ENCODE measurements around the gene ZFP62. TPM values are rescaled to one million over a fixed set of nuclear protein-coding genes. Genes with fewer than 3 reads are reported as not detected.
A peak's percentile ranks its signal among the peaks of the same experiment; 100 is the strongest.

Gene ZFP62
- total and polyA plus RNA-seq, 2 of the 8 experiments (the other 6 are each of a cell fraction or from before 2014, with no cell fraction given), result 9.3 to 38.5 TPM

DNA sequence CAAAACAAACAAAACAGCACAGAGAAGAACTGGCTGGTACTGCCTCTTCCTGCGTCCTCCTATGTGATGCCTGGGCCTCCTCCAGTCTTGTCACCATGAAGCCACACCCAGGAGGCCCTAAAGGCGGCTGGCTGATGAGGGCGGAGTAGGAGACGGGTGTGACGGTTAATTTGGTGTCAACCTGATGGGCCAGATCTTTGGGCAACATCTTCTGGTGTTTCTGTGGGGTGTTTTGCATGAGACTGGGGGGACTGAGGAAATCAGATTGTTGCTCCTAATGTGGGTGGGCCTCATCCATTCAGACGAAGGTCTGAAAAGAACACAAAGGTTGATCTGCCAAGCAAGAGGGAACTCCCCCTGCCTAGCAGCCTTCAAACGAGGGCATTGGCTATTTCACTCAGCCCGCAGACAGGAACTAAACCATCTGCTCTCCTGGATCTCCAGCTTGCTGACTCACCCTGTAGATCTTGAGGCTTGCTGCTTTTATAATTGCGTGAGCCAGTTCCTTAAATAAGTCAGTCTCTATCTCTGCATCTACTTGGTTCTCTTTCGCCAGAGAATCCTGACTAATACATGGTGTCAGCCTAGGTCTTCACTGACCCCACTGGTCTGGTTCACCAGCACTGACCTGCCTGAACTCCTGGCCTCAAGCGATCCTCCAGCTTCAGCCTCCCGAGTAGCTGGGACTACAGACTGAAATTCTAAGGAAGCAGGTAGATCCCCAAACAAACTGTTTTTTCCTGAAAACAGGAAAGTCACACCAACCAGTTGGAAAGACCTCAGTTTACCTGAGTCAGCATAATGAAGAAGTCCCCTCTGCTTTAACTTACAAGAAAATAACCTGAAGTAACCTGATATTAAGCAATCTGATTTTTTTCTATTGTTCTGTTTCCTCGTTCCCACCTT, 12.8 kb upstream of the ZFP62 start:
- H2BK15ac ChIP-seq (ENCODE audit: low read length), result no peak overlapping the region
- no peak overlapping the region for H3K4ac ChIP-seq (replicated peaks; ENCODE audit: insufficient read length, low read depth, low read length)
- no peak overlapping the region for H2BK12ac ChIP-seq (ENCODE audit: low read depth, low read length)
- no peaks in the 10 kb centered on the region for H3K79me2 ChIP-seq (ENCODE audit: control insufficient read depth in 1 of 2, insufficient read depth in 2 of 2, low read length in 2 of 2)
- H2BK20ac ChIP-seq (ENCODE audit: low read length), result no peak overlapping the region
- H2BK5ac ChIP-seq (ENCODE audit: low read depth, low read length), result no peak overlapping the region
- ChIA-PET POLR2A (ENCODE audit: partially characterized antibody) (no interaction called here), CTCF (ENCODE audit: partially characterized antibody) (interaction anchor here (1.1 to 1.9 kb wide), 3 partner anchors 10 to 170 kb away, joined by 3 to 4 read pairs (median 4); no protein-coding TSS in a partner anchor)
- H3K23me2 ChIP-seq (ENCODE audit: low read depth, low read length), result no peaks in the 10 kb centered on the region
- H3K79me1 ChIP-seq (ENCODE audit: low read depth, low read length), result no peaks in the 10 kb centered on the region
- FAIRE-seq, result no peak
- no peak overlapping the region for H4K91ac ChIP-seq (replicated peaks; ENCODE audit: insufficient read length, low read length)
- no peak overlapping the region for H4K5ac ChIP-seq (ENCODE audit: insufficient read length, low read depth, low read length)
- no peak for DNase-seq (ENCODE audit: low read depth in 1 of 2, low spot score in 2 of 2)
- H2AFZ ChIP-seq (ENCODE audit: low read length), result peak overlapping the region; percentile 32; the same call in 1 of the 2 replicates
- WGBS, 2 experiments (ENCODE audit: extremely low coverage in 1 of 2, insufficient coverage in 1 of 2, insufficient read length in 1 of 2, insufficient replicate concordance in 2 of 2, low coverage in 1 of 2, low lambda C conversion rate in 2 of 2, missing lambda C conversion rate in 1 of 2), result 88% methylated on average over 13 of the region's 13 CpGs; no CpG with 5 or more reads in 1 of the 2 experiments
- H3K9me3 ChIP-seq (ENCODE audit: insufficient read depth in 2 of 2, low read depth in 1 of 2, low read length in 1 of 2), result no peaks in the 10 kb centered on the region
- no peak overlapping the region for H4K8ac ChIP-seq (ENCODE audit: extremely low read depth, insufficient read depth, low read length)
- no peak overlapping the region for H3K56ac ChIP-seq (replicated peaks; ENCODE audit: insufficient read length, low read depth, low read length)
- H3K14ac ChIP-seq (ENCODE audit: insufficient read length), result no peak overlapping the region
- H3K27me3 ChIP-seq (replicated peaks in 1 of 4; ENCODE audit: control insufficient read depth in 3 of 4, extremely low read depth in 1 of 4, insufficient read depth in 3 of 4, low read length in 3 of 4), result no peaks in the 10 kb centered on the region
- no peak overlapping the region for H3K23ac ChIP-seq (ENCODE audit: insufficient read length)
- no peaks in the 10 kb centered on the region for H3K36me3 ChIP-seq (ENCODE audit: control insufficient read depth in 2 of 4, insufficient read depth in 4 of 4, low read length in 3 of 4)
- no peak overlapping the region for H2BK120ac ChIP-seq (replicated peaks; ENCODE audit: low read depth, low read length)
- no peak overlapping the region for H3K4me3 ChIP-seq (ENCODE audit: extremely low read depth in 1 of 4, insufficient read depth in 2 of 4, low read depth in 3 of 4, low read length in 4 of 4)
- no peaks in the 10 kb centered on the region; a peak in 1 of 7 replicates for H3K4me1 ChIP-seq (replicated peaks in 1 of 4; ENCODE audit: control insufficient read depth in 3 of 4, insufficient read depth in 4 of 4, low read length in 3 of 4)
- H2AK5ac ChIP-seq (ENCODE audit: low read depth, low read length), result no peak overlapping the region
- H4K20me1 ChIP-seq (replicated peaks in 1 of 2; ENCODE audit: control insufficient read depth in 1 of 2, insufficient read depth in 2 of 2, low read length in 2 of 2), result no peaks in the 10 kb centered on the region
- no peak overlapping the region for H3K9ac ChIP-seq (replicated peaks in 1 of 4; ENCODE audit: extremely low read depth in 1 of 4, low read depth in 3 of 4, low read length in 3 of 4)
- H3K4me2 ChIP-seq (ENCODE audit: insufficient read depth in 1 of 2, low read depth in 2 of 2, low read length in 2 of 2), result no peak overlapping the region
- H3K18ac ChIP-seq (ENCODE audit: extremely low read depth, low read length), result no peak overlapping the region
- no peak overlapping the region for H3K27ac ChIP-seq (ENCODE audit: low read depth, low read length)
- TF ChIP-seq KDM1A (IDR thresholded peaks at IDR 0.05; ENCODE audit: borderline replicate concordance, low read length), result no peak
- TF ChIP-seq SP1 (IDR thresholded peaks at IDR 0.05; ENCODE audit: low read depth, low read length), result no peak
- TF ChIP-seq, protein P1, sequence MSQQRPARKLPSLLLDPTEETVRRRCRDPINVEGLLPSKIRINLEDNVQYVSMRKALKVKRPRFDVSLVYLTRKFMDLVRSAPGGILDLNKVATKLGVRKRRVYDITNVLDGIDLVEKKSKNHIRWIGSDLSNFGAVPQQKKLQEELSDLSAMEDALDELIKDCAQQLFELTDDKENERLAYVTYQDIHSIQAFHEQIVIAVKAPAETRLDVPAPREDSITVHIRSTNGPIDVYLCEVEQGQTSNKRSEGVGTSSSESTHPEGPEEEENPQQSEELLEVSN (IDR thresholded peaks at IDR 0.05), result 0 out of 2 replicates have a peak, but pooled peaks have one; percentile 11
- TF ChIP-seq EP300 (IDR thresholded peaks at IDR 0.05; ENCODE audit: borderline replicate concordance in 1 of 2, low read depth in 2 of 2, low read length in 2 of 2), result no peak
- TF ChIP-seq TBP (IDR thresholded peaks at IDR 0.05; ENCODE audit: low read depth, low read length), result no peak
- TF ChIP-seq KDM4A (IDR thresholded peaks at IDR 0.05; ENCODE audit: low read depth, low read length, severe bottlenecking), result no peak
- no peak for TF ChIP-seq HDAC6 (IDR thresholded peaks at IDR 0.05; ENCODE audit: low read depth, low read length)
- no peak for TF ChIP-seq ASH2L (IDR thresholded peaks at IDR 0.05; ENCODE audit: low read length)
- no peak for TF ChIP-seq SAP30 (IDR thresholded peaks at IDR 0.05; ENCODE audit: insufficient read depth, insufficient replicate concordance, low read length)
- TF ChIP-seq EZH2 (IDR thresholded peaks at IDR 0.05; ENCODE audit: low read depth, low read length, severe bottlenecking), result no peak
- no peak for TF ChIP-seq PHF8 (conservative IDR thresholded peaks at IDR 0.05; ENCODE audit: low read depth, low read length)

All from H1 (cell line).